GM19324 (cell line): ENCODE results near the gene METTL26.

Experiments used
- ATAC-seq: cut with Tn5 transposase; IDR thresholded peaks from one replicate; pipeline ENCODE4 v1.9.1; 2021; ENCODE audit warnings: mild to moderate bottlenecking, moderate library complexity; ENCODE audit not compliant: unreplicated experiment, low FRiP score

METTL26 gene

DNA sequence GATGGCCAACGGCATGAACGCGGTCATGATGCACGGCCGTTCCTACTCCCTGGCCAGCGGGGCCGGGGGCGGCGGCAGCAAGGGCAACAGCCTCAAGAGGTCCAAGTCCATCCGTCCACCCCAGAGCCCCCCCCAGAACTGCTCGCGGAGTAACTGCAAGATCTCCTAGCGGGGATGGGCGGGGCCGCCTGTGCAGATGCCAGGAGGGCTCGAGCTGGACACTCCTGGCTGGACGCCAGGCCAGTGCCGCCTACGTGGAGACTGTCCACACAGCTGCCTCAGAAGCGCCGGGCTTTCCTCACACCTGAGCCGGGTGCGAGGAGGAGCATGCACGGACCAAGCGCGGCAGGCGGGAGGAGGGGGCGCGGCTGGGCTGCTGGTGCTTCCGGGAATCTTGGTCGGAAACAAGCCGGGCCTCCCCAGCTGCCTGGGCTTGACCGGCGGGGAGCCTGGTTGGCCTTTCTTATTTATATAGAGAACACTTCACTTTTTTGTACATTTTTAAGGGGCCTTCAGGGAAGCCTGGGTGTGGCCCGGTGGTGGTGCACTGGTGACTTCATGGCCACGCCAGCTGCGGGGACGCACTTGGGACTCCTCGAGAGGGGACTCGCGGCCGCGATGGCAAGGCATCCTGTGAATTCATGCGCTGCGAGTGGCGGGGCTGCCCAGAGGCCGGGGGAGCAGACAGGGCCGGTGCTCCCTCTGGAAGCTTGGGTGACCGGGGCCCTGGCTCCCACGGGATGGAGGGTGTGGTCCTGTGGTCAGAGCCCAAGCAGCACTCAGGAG is 8.5 kb downstream of the METTL26 start:
- no peak for ATAC-seq

DNA sequence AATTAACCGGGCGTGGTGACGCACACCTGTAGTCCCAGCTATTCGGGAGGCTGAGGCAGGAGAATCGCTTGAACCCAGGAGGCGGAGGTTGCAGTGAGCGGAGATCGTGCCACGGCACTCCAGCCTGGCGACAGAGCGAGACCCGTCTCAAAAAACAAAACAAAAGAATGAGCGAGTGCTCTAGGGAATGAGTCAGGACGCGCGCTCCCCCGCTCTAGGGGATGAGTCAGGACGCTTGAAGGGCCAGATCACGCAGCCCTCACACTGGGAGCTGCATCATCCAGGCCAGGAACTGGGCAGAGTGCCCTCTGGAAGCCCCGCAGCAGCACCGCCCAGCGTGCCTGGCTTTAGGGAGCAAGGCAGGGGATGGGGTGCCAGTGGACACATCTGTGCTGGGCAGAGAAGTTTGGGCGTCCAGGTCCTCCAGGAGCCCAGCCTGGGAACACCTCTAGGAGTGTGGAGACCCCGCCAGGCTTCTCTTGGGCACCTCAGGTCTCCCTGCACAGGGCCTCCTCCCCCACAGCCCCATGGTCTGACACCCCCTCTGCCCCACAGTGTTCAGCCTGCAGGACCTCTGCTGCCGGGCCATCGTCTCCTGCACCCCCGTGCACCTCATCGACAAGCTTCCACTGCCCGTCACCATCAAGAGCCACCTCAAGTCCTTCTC is 9.2 kb downstream of the METTL26 start:
- ATAC-seq, result no peak

DNA sequence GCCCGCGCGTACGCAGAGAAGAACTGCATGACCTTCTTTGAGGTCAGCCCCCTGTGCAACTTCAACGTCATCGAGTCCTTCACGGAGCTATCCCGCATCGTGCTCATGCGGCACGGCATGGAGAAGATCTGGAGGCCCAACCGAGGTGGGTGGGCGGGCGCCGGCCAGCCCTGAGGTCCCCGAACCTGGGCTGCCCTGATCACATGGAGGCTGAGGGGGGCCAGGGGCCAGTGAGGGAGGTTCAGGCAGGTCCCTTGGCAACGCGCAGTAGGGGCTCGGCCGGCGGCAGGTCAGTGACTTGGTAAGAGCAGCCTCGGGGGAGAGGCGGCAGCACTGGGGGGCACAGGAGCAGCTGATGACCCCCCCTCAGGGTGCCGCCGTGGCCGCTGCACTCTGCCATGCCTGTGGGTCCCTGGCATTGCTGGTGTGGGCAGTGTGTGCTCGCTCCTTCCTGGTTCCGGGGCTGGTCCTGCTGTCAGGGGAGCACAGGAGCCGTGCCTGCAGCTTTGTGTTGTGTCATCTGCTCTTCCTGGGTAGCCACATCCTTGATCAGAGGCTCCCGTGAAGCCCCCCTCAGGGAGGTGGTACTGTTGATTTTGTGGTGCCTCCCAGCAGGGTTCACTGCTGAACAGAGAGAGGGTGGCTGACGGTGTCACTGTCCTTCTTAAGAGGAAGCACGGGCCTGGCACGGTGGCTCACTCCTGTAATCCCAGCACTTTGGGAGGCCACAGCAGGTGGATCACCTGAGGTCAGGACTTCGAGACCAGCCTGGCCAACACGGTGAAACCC is 9.9 kb downstream of the METTL26 start:
- no peak for ATAC-seq

DNA sequence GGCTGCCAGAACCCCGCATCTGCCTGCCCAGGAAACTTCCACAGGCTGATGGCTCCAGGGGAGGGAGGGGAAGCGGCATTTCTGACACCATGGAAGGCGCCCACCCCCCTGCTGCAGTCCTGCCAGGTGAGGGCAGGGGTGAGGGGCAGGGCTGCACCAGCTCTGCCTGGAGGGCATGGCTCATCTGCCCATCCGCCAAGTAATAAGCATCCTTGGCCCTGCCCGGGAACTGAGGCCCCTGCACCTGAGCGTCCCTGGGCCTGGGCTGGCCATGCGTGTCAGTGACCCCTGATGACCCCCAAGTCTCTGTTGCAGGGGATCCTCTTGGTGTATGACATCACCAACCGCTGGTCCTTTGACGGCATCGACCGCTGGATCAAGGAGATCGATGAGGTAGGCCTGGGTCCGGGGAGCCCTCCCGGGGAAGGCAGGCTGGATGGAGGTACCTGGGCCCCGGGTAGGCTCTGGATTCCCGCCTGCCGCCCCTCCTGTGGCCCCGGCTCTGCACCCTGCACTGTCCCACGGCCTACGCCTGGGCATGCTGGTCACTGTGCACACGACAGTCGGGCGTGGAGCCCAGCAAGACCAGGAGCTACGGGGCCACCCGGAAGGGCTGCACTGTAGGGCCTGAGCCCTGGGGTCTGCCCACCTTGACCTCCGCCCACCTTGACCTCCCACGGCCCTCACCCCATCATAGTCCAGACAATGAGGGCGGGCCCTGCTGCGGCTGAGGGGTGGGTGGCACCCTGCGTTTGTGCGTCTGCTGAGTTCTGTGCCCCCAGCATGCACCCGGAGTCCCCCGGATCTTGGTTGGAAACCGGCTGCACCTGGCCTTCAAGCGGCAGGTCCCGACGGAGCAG is 10.8 kb downstream of the METTL26 start:
- ATAC-seq, result no peak

DNA sequence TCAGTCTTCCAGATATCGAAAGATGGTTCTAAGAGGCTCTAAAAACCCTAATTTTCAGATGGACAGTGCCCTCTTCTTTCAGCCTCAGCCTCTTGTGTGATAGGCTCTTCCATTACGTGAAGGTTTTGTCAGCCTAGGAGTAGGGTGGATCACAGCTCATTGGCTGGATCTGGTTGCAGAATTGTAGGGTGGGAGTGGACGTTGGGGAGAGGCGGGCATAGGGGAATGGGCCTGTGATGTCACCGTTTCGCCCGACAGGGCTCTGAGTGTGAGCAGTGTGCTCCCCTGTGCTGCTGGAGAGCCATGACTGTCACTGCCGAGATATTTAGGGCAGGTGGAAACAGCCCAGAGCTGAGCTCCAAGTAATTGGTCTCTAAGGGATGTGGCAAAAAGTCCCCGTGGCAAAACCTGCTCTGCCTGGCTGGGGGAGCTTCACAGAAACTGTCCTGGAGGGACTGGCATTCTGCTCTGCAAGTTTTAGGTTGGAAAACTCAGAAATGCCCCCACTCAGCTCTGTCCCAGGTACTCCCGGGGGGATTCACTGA is 11.5 kb downstream of the METTL26 start:
- no peak for ATAC-seq

DNA sequence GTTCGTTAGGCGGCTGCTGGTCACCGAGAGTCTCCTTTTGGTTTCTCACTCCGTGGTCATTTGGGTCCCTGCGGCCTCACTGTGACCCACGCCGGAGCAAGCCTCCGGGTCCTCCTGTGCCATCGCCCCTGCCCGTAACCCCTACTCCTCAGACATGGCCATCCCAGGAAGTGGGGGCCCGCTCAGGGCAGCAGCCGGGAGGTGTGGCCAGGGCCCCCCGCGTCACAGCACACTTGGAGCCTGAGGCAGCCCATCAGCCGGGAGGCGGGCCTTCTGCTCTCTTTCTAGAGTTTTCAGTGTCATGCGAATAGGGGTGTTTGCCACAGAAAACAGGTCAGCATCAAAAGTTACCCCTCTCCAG is 13.2 kb downstream of the METTL26 start:
- ATAC-seq, result no peak

DNA sequence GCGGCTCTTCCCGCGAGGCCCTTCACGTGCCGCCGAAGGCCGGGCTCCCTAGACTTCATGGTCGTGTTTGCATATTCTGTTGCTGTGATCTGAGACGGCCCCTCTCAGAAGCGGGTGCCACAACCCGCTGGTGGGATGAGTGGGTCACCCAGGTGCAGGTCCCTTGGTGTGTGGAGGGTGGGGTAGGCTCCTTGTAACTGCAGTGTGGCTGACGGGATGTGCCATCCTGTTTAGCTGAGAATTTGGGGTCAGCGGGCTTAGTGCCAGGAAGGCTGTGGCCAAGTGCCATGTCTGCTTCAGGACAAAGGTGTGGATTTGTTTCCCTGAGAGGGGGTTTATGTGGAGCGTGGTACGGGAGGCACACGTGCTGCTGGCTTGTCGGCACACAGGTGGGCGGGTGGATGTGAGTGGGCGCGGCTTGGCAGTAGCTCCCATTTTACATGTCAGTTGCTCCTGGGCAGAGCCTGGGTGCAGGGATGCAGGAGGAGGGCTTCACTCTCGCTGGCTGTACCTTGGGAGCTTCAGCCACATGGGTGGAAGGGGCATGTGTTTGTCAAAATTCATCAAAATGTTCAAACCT is 14.5 kb downstream of the METTL26 start:
- ATAC-seq, result no peak

DNA sequence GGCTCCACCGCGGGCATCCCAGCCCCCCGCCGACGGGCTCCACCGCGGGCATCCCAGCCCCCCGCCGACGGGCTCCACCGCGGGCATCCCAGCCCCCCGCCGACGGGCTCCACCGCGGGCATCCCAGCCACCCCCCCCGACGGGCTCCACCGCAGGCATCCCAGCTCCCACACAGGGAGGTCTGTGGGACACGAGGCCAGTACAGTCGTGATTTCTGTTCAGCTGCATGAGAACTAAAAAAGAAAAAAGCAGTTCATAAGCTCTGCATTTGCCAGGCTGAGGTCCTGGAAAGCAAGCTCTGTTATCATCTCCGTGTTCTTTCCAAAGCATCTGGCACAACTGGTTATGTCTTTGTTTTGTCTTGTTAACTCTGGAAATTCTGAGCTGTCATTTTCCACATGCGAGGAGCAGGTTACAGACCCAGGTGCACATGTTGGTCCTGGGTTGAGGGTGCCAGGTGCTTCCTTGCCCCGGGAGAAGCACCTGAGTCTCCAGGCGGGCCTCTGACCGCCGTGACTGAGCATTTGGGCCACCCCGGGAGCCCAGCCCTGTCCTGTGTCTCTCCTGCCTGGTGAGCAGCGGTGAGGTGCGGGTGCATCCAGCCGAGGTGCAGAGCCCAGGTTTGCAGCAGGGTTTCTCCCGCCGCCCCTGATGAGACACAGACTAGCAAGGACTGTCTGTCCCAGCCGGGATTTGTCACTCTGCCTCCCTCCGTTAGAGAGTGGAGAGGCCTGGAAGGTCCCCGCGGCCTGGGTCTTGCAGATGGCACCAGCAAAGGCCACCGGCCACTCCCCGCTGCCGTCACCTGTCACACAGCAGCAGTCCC is 15.2 kb downstream of the METTL26 start:
- no peak for ATAC-seq

DNA sequence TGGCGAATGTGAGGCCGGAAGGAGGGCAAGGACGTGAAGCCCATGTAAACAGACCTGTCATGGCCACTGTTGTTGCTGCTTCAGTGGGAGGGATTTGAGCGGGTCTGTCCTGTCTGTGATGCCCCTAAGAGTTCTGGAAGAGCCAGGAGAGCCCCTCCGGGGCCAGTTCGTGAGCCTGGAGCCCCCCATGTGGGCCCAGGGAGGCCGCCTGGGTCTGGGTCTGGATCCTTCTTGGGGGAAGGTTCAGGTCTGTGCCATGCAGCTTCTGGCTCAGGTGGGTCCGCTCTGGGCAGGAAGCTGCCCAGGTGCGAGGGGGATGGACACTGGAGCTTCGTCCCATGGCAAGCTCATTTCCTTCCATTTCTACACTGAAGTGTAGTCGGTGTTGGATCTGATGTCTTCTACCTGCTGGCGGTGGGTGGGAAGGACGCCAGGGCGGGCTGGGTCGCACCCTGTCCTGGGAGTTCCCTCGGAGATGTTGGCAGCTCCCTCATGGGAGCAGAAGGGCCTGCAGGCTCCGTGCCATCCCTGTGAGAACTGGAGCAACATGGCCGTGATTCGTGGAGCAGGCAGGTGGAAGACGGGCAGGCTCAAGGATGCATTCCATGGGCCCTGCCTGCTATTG is 16.5 kb downstream of the METTL26 start:
- no peak for ATAC-seq

DNA sequence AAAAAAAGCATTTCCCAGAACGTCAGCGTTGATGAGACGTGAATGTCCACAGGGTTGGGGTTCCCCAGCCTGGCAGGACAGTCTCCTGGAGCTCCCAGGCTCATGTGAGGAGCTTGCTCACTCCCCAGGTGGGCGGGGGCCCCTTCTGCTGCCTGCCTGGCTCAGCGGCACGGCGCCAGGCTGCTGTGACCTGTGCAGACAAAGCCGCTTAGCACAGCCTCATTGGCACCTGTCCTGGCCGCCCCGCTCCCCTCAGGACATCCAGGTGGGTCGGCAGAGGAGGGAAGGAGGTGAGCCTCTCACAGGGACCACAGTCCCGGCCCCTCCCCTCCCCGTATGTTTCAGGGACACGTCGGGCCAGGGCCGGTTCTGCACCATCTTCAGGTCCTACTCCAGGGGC is 18.2 kb downstream of the METTL26 start:
- no peak for ATAC-seq

DNA sequence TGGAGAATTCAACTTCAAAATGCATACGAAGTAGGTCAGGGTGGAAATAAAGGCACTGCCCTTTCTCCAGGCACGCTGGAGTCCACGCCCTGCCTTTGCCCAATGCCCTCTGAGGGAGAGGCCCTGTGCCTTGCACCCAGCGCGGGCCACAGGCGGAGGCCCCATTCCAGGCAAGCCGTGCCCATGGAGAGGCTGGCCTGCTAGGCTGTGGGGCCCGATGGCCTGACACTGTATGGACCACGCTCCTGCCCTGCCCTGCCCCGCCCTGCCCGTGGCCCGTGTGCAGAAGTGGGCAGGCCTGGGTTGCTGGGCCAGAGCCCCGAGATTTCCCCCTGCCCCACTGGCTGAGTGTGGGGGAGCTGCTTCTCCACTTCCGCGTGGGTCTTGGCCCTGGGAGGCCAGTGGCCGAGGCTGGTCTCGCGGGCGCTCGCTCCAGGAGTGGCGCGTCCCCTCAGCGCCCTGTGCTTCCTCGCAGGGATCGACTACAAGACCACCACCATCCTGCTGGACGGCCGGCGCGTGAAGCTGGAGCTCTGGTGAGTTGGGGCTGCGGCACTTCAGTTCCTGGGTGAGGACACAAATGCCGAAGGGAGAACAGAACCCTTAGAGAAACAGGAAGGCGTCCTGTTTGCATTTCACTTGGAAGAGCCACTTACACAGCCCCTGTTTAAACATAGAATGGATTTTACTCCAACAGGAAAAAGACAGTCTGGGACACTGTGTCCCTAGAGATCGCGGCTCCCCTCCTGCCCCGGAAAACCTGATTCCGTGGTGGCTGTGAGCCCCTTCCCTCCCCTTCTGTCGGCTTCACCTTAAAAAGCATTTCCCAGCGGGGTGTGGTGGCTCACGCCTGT is 19.1 kb downstream of the METTL26 start:
- ATAC-seq, result no peak

DNA sequence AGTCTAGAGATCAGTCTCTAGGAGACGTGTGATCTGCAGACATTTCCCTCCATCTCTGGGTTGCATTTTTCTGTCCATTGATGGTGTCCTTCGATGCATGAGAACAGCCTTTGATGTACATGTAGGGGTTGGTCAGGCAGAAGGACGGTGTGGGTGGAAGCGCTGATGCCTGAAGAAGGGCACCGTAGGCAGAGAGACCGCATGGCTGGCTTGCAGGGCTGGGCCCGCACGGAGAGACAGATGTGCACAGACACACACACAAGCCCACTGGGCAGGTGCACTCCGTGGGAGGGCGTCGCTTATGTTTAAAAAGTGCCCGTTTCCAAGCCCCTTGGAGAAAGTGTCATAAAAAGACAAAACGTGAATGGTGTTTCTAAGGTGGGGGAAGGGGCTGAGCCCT is 21.0 kb downstream of the METTL26 start:
- no peak for ATAC-seq

DNA sequence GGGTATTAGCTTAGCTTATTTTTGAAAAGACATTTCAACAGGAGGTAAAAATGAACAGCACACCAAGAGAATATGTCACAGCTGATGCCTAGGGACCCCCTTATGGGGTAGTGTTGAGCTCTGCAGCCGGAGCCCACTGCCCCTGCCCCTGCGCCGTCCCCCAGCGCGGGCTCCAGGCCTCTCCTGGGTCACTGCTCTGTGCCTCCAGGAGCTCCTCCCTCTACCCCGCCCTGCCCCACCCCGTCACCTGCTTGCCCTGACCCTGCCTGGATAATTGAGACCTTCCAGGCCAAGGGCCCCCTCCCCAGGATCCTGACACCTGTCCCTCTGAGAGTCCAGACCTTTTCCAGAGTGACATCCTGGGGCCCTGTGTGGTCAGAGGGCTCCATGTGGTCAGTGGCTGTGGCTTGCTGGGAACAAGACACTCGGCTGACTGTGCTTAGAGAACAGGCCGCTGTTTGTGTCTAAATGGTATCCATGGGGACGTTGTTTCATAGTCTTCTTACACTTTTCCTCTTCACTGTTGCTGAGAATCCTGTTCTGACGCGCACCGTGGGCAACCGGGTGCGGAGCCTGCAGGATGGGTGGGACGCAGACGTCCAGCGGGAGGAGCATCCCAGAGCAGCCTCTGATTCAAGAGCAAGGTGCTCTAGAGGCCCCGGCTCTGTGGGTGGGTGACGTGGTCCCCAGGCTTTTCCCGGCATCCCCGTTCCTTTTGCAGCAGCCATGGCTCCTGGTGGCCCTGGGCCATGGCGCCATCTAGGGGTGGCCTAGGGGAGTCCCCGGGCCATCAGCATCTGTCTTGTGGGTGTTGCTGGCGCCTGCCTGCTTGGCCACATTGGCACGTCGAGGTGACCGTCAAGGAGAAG is 25.4 kb downstream of the METTL26 start:
- ATAC-seq, result no peak

DNA sequence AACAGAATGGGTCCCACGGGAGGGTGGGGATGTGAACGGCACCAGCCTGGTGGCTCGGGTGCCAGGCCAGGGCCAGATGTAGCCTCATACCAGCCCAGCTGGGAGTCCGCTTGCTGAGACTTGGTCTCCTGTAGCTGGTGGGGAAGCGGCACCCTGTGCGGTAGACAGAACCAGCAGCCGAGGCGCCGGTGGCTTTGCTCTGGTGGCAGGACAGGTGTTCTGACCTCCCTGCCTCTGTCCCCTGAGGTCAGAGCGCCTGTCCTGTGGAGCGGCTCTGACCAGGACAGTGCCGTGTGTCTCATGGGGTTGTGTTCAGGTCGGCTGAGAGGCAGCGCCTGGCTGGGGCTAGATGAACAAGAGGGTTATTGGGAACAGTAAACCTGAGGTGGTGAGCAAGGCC is 26.1 kb downstream of the METTL26 start:
- ATAC-seq, result no peak

DNA sequence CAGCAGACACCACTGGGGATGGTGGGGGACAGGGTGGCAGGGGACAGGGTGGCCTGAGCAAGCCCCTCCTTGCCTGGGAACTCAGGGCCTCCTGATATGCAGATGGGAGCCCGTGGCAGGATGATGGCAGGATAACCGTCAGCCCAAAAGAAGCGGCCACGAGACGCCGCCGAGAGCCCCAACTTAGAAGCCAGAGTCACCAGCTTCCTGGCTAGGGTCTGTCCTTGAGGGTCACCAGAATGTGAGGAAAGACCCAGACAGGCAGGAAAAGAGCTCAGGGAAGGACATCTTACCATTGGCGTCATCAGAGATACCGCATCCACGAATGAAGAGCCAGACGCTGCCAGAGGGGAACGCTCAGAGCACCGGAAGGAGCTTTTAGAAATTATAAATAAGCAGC is 26.8 kb downstream of the METTL26 start:
- no peak for ATAC-seq

DNA sequence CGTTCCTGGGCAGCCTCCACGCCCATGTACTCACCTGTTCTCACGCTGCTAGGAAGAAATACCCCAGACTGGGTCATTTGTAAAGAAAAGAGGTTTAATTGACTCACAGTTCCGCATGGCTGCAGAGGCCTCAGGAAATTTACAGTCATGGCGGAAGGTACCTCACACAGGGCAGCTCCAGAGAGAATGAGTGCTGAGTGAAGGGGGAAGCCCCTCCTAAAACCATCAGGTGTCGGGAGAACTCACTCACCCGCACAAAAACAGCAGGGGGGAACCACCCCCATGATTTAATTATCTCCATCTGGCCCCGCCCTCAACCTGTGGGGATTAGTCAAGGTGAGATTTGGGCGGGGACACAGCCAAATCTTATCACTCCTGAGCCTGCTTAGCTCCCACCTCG is 28.1 kb downstream of the METTL26 start:
- ATAC-seq, result no peak
